ENCODE data around the gene SLC28A3.

SLC28A3 gene, protein sequence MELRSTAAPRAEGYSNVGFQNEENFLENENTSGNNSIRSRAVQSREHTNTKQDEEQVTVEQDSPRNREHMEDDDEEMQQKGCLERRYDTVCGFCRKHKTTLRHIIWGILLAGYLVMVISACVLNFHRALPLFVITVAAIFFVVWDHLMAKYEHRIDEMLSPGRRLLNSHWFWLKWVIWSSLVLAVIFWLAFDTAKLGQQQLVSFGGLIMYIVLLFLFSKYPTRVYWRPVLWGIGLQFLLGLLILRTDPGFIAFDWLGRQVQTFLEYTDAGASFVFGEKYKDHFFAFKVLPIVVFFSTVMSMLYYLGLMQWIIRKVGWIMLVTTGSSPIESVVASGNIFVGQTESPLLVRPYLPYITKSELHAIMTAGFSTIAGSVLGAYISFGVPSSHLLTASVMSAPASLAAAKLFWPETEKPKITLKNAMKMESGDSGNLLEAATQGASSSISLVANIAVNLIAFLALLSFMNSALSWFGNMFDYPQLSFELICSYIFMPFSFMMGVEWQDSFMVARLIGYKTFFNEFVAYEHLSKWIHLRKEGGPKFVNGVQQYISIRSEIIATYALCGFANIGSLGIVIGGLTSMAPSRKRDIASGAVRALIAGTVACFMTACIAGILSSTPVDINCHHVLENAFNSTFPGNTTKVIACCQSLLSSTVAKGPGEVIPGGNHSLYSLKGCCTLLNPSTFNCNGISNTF

DNA sequence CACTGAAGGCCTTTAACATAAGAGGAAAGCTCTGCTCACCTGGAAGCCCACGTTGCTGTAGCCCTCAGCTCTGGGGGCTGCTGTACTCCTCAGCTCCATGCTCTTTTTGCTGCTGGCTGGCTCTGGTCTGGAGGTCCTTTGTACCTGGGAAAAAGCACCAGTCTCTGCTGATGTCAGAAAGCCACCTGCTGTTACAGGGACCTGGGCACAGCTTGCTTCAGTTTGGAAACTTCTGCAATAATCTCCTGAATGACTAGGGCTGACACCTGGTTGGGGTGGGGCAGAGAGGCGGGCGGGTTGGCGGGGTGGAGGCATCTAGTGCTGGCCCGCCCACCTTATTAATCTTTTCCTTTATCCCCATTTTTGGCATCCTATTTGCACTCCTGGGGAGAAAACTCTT is at the start of gene SLC28A3:
Gene SLC28A3, minus strand, starts transcription at position 224 of the 400 bp plus-strand sequence. Its CDS starts 125 bp downstream, at position 99.
- no peak for DNase-seq

DNA sequence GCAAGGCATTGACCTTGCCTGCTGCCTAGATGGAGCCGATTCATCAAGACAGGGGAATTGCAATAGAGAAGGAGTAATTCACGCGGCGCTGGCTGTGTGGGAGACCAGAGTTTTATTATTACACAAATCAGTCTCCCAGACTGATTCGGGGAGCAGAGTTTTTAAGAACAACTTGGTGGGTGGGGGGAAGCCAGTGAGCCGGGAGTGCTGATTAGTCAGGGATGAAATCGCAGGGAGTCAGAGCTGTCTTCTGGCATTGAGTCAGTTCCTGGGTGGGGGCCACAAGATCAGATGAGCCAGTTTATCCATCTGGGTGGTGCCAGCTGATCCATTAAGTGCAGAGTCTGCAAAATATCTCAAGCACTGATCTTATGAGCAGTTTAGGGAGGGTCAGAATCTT is 49.7 kb upstream of the SLC28A3 start:
- peak; percentile 95 for DNase-seq

DNA sequence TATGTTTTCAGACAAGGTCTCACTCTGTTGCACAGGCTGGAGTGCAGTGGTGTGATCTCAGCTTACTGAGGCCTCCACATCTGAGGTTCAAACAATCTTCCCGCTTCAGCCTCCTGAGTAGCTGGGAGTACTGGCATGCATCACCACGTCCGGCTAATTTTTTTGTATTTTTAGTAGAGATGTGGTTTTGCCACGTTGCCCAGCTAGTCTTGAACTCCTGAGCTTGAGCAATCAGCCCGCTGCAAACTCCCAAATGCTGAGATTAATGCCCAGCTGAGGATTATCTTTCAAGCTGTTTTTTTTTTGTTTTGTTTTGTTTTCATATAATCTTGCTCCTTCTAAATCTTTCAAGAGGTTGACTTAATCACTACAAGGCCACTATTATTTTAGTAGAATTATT is 47.3 kb upstream of the SLC28A3 start:
- DNase-seq, result peak; percentile 41

DNA sequence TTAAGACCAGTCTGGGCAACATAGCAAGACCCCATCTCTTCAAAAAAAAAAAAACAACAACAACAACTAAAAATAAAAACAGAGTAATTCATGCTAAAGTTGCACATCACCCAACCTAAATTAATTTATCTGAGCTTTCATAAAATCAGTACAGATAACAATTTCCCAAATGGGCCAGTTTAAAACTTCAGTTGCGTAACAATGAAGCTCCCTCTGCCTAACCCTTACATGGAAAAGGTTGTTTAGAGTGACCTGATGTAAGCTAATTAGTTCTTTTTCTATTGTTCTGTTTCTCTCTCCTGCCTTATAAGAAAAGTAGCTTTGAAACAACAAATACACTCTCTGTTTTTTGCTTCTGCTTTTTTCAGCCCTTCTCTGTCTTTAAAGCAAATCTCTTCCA is 46.2 kb upstream of the SLC28A3 start:
- DNase-seq, result no peak

DNA sequence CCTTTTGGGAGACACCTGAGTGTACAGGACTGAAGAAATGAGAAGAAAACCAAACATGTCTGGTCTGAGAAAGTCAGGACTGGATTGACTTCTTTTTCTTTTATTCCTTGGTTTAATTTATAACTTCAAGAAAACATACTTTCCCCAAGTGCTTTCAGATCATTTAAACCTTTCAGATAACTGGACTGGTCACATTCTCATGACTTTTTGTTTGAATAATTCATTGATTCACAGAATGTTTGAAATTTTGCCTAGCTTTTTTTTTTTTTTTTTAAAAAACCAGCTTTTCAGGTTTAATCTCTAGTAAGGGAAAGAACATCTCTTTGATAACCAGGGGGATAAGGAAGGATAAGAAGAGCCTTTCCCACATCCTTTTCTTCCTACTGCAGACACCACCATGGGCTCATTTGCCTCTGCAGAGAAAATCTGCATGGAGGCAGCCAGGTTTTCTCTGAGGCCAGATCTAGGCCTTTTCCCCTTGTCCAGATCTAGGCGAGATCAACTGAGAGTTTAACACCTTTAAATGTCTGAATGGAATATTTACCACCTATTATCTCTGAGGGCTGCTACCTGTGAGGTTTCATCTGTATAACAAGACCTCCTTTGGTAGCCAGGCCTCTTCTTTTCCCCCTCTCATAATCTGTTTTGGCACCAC is 45.0 kb upstream of the SLC28A3 start:
- no peak for DNase-seq

DNA sequence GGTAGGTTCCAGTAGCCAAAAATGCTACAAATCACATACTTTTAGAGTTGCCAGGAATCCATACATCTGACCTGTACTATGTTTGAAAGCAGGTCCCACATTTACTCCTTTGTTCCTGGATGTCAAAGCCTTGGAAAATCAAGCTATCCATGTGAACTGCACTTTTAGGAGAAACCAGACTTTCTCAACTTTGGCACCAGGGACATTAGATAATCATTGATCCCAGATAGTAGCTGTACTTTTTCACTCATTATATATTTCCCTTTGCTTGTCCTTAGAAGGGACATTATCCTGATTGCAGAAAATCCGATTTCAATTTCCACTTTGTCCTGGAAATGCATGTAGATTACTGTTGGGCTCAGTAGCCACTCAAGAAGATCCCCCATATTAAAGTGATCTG is 44.1 kb upstream of the SLC28A3 start:
- DNase-seq, result no peak

DNA sequence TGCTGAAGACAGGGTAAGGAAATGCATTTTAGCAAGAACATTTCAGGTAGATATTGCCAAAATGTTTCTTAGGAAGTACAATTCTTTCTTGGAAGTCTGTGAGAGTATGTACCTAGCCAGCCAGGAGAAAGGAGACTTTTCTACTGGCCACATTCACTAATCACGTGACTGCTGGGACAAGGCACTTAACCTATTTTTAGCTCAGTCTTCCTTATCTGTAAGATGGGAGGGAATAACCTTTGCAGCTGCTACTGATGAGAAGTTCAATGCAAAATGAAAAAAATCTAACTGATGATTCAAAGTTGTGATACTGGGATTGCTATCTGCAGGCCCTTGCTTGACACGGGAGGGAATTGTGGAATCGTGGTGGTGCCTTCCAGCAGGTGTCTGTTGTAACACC is 42.6 kb upstream of the SLC28A3 start:
- DNase-seq, result no peak

DNA sequence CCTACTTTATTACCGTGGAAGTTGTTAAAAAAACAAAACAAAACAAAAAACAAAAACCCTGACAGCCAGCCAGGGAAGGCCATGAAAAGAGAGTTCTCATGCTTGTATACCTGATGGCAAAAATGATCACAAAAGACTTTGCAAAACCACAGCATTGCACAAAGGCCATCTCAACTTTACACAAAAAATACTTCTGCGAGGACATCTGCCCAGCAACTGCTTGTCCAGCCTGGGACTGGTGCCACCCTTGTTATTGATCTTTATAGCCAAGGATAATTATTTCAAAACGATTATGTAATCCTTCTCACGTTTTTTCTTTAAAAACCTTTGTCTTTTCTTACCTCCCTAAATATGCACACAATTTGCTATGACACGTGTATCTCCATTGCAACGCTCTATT is 42.2 kb upstream of the SLC28A3 start:
- no peak for DNase-seq

DNA sequence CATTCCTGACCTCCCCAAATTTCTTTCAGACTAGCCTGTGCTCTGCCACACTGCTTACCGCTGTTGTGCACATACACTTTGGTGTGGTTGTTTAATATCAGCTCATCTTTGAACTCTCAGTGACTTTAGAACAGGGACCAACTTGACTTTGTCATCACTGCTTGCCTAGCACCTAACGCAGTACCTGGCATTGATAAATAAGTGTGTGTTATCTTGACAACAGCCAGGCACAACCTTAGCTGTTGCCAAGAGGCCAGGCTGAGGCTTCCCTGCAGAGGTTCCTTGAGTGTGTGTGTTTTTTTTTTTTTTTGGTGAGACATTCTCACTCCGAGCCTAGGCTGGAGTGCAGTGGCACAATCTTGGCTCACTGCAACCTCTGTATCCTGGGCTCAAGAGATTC is 41.0 kb upstream of the SLC28A3 start:
- no peak for DNase-seq

DNA sequence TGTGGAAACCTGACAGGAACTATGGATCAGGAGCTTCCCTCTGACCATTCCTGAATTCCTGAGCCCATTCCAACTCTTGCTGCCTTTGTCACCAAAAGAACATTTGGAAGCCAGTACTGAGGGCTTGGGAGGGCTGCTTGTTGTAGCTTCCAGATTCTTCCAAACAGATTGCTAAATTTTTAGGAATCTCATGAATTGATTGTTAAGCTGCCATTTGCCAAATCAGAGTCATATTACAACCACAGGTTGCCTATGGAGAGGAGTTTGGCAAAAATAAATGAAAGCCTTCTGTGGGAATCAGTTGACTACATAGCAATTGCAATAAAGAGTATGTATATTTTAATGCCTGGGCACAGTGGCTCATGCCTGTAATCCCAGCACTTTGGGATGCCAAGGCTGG is 39.2 kb upstream of the SLC28A3 start:
- no peak for DNase-seq

DNA sequence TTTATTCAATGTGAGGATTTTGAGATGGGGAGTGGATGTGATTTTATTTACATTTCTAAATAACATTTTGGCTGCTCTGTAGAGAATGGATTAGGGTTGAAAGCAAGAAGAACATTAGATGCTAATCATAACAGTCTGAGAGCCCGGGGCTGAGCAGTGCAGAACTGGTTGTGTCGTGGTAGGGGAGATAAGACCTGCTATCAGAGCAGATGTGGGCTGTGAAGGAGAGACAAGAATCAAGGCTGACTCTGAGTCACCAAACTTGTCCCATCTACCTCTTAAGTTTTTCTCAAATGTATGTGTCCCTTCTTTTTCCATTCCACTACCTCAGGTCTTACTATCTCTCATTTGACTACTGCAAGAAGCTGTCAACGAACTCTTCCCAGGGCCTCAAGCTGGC is 35.4 kb upstream of the SLC28A3 start:
- no peak for DNase-seq

DNA sequence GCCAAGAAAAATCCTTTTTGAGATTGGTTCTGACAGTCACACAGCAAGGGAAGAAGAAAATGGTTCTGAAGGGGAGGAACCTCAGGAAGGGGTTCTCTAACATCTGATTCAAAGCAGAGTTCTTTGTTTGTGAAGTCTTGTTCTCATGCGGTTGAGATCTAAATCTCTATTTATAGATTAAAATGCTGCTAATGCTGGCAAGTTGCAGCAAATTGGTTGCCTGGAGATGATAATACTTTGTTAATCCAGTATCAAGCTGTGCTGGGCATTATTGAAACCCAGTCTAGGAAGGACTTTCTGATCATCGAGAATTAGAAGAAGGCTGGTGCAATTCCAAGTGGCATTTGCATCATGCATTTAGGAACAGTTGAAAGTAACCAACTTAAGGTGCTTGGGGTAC is 34.0 kb upstream of the SLC28A3 start:
- no peak for DNase-seq

DNA sequence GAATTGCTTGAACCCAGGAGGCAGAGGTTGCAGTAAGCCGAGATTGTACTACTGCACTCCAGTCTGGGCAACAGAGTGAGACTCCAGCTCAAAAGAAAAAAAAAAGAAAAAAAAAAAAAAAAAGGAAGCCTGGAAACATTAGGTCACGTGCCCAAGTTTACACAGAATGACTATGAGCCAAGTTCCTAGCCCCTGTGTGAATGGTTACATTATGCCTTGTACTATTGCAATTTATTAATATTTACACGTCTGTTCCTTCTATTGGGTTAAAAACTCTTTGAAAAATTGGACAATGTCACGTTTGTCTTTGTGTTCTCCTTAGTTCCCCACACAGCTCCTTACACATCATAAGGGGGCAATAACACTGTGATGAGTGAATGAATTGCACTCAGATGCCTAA is 33.5 kb upstream of the SLC28A3 start:
- peak; percentile 83 for DNase-seq

DNA sequence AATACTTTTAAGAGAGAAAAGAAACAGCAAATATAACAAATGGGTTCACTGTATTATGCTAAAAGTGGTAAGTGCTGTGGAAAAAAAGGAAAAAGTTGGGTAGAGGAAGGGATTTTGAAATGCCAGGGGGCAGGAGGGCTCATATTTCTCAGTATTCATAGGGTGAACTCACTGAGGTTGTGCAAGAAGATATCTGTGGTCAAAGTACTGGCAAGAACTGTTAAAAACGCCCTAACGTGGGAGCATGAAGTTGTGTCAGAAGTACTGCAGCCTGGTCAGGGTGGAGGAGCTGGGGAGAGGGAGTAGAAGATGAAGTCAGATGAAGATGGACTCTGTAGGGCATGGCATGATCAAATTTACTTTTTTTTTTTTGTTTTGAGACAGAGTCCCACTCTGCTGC is 31.2 kb upstream of the SLC28A3 start:
- peak; percentile 98 for DNase-seq

DNA sequence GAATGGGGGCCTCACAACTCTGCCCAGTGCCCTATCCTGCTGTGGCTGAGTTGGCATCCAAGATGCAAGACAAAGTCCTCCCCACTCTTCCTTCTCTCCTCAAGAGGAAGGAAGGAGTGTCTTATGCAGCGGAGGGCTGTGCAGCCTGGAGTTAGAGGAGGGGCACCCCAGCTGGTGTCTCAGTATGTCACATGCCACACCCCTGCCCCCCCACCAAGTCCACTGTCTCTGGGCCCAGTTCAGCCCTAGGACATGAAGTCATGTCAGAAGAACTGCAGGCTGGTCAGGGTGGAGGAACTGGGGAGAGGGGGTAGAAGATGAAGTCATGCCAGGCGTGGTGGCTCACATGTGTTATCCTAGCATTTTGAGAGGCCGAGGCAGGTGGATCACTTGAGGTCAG is 28.0 kb upstream of the SLC28A3 start:
- peak; percentile 87 for DNase-seq

DNA sequence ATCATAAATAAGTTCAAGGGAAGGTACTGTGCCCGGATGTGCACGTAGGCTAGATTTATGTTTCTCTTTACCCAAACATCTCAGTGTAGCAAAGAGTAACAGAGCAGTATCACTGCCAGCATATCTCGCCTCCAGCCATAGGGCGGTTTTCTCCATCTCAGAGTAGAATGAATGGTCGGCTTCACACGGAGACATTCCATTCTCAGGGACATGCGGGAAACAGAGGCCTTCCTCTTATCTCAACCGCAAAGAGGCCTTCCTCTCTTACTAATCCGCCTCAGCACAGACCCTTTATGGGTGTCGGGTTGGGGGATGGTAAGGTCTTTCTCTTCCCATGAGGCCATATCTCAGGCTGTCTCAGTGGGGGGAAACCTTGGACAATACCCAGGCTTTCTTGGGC is 27.2 kb upstream of the SLC28A3 start:
- peak; percentile 41 for DNase-seq

DNA sequence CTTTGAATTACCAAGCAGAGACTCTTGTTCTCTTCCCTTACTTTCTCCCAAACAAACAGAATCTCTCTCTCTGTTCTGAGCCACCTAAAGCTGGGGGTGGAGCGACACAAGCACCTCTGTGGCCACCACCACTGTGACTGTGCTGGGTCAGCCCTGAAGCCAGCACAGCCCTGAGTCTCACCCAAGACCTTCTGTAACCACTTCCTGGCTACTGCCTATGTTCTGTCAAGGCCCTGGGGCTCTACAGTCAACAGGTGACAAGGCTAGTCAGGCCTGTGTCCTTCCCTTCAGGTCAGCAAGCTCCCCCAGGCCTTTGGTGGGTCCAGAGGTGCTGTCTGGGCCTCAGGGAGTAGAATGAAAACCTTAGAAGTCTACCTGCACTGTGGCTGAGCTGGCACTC is 26.1 kb upstream of the SLC28A3 start:
- no peak for DNase-seq

DNA sequence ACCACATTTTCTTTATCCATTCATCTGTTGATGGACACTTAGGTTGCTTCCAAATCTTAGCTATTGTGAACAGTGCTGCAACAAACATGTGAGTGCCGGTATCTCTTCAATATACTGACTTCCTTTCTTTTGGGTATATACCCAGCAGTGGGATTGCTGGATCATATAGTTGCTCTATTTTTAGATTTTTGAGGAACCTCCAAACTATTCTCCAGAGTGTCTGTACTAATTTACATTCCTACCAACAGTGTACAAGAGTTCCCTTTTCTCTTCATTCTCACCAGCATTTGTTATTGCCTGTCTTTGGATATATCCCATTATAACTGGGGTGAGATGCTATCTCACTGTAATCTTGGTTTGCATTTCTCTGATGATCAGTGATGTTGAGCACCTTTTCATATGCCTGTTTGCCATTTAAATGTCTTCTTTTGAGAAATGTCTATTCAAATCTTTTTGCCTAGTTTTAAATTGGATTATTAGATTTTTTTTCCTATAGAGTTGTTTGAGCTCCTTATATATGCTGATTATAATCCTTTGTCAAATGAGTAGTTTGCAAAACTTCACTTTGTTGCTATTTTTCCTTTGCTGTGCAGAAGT is 24.4 kb upstream of the SLC28A3 start:
- DNase-seq, result peak; percentile 66

DNA sequence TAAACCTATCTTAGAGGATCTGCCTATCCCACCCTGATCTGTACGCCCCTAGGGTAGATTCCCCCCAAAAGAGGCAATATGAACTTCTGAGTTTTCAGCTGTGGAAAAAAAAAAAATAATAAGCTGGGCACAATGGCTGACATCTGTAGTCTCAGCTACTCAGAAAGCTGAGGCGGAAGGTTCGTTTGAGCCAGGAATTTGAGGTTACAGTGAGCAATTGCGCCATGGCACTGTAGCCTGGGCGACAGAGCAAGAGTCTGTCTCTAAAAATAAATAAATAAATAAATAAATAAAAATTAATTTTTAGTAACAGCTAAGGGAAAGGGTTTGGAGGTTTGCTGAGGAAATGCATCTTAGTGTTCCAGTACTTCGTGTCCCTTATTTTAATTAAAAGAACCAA is 21.1 kb upstream of the SLC28A3 start:
- no peak for DNase-seq

DNA sequence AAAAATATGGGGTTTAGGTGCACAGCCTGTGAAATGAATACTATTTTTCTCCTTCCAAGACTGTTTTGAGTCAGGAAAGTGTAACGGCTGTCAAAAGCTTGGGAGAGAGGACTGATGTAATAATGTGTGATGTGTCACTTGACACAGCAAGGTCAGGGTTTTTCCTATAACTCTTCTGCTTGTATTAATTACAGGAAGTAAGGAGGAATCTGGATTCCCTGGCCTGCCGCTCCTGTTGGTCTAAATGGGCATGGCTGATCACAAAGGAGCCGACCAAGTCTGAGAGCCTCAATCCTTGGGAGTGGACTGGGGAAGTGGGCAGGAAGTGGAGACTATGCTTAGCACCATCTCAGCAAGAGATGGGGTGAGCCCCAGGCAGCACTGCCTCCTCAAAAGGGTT is 16.7 kb upstream of the SLC28A3 start:
- peak; percentile 85 for DNase-seq

DNA sequence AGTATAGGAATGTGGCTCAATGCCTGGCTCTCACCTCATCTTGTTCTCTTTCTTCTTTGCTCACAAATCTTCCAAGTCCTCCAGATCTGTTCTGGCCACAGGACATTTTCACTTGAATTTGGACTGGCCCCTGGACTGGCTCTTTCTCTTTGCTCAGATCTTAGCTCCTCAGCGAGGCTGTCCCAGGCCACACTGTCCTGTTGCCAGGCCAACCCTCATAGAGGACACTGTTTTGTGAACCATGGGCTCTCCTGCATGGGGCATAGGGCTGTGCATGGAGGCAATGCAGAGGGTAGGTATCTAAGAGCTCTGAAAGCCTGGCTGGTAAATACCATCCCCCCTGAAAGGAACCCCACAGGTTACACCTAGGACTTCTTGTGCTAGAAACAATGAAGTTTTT is 13.5 kb upstream of the SLC28A3 start:
- no peak for DNase-seq

DNA sequence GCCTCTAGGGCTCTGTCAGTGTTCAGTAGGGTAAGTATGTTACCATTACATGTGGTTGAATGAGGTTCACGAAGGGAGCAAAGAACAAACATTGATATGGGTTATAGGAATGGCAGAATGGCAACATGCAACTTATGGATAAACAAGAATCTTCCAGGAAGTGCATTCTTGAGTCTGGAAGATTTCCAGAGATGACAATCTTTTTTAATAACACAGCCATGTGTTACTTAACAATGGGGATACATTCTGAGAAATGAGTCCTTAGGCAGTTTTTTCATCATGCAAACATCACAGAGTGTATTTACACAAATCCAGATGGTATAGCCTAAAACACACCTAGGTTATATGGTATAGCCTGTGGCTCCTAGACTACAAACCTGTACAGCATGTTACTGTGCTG is 9.1 kb upstream of the SLC28A3 start:
- no peak for DNase-seq

DNA sequence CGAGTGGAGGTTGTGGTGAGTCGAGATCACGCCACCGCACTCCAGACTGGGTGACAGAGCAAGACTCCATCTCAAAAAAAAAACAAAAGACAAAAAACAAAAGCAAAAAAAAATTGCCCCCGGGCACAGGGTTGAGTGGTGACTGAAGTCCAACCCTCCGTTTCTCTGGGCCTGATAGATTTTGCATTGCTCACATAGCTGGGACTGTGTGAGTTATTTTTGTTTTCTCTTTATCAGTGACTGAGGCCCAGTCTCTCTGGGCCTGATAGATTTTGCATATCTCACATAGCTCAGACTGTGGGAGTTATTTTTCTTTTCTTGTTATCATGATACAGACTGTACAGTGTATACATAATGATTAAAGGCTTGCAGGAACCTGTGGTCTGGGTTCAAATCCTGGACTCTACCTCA is 2.6 kb upstream of the SLC28A3 start:
- no peak for DNase-seq

DNA sequence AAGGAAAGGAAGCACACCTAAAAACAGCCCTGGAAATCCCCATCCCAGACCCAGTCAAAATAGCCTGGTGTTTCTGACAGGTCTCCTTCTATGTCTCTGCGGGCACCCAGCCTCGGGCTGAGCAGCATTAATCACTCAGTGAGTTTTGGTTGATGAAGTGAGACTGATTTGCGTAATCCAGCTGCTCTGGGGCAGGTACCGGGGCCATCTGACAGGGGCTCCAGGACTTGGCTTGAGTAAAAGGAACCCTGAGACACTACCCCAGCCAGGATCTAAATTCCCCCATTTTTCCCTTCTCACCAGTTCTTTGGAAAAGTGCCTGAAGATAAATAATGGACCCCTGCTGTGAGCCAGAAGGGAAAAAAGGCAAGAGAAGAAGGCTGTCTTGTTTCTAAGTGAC is 596 bp downstream of the SLC28A3 start:
- DNase-seq, result no peak
